Stomach (tissue), 9 donors: ENCODE data around the gene ARHGEF2. TPM values are rescaled to one million over a fixed set of nuclear protein-coding genes. Genes with fewer than 3 reads are reported as not detected.

ENCODE experiments used
- DNase-seq, 2 donors: peaks; one replicate each; pipeline versions ENCODE4 v3.0.0 to v3.0.0-alpha.2; 2013 to 2019
- H3K27ac ChIP-seq, 5 donors: fragments of 200-600 bp in 4 of 5; sonication (generic) in 4 of 5; one replicate each; pipeline ENCODE4 v1.5.1; 2013 to 2019; ENCODE audit warnings: mild to moderate bottlenecking in 1 of 5, moderate library complexity in 1 of 5
- H3K27me3 ChIP-seq, 3 donors: fragments of 200-600 bp; sonication (generic); one replicate each; pipeline ENCODE4 v1.5.1; 2017 to 2019; ENCODE audit warnings: mixed run types in 1 of 3
- H3K36me3 ChIP-seq, 4 donors: fragments of 200-600 bp; sonication (generic); 1 replicate in 3 of 4; 2 replicates in 1 of 4; pipeline ENCODE4 v1.5.1; 2016 to 2019
- H3K4me1 ChIP-seq, 4 donors: fragments of 200-600 bp; sonication (generic); one replicate each; pipeline ENCODE4 v1.5.1; 2016 to 2019
- H3K4me3 ChIP-seq, 4 donors: fragments of 200-600 bp; sonication (generic) in 3 of 4; one replicate each; pipeline ENCODE4 v1.5.1; 2016 to 2019; ENCODE audit warnings: mild to moderate bottlenecking in 1 of 4
- H3K9me3 ChIP-seq, 4 donors: fragments of 200-600 bp; sonication (generic); one replicate each; pipeline ENCODE4 v1.5.1; 2016 to 2019
- CTCF ChIP-seq, 7 experiments: fragments of 450-650 bp in 4 of 7; fragments of 200-600 bp in 3 of 7; sonication (generic) in 3 of 7; IDR thresholded peaks; one replicate each; pipeline ENCODE4 v1.5.1; 2016 to 2019; ENCODE audit warnings: antibody characterized with exemption in 7 of 7, control low read depth in 2 of 7, mild to moderate bottlenecking in 1 of 7
- EP300 ChIP-seq: sonication (generic); formaldehyde crosslinking; IDR thresholded peaks from one replicate; pipeline ENCODE4 v1.6.1; 2017; ENCODE audit warnings: antibody characterized with exemption
- POLR2A ChIP-seq, 4 donors: fragments of 450-650 bp; IDR thresholded peaks; one replicate each; pipeline ENCODE4 v1.6.1; 2016; ENCODE audit warnings: antibody characterized with exemption in 4 of 4, control low read depth in 2 of 4, mild to moderate bottlenecking in 1 of 4, moderate library complexity in 1 of 4
- POLR2AphosphoS5 ChIP-seq, 3 donors: sonication (generic); formaldehyde crosslinking; IDR thresholded peaks; one replicate each; pipeline ENCODE4 v1.6.1; 2016; ENCODE audit warnings: antibody characterized with exemption in 3 of 3
- WGBS, 5 donors: extraction: QIAGEN DNeasy Blood & Tissue Kit in 3 of 5; methylation state at CpG; one replicate each; pipeline versions ENCODE4 v1.1.5 to v1.1.7; 2013 to 2018; 5-methylcytosine and 5-hydroxymethylcytosine counted together
- intact Hi-C: fragments of 100-400 bp; cut with DNase I; formaldehyde crosslinking; loops from one replicate; pipeline ENCODE4 v1.15.1; 2023; ENCODE audit warnings: low total_unique reads
- polyA plus RNA-seq, 3 donors: library from polyadenylated mRNA; stranded (reverse); fragments of 200-250 nt; gene quantifications; one replicate each; pipeline ENCODE4 v1.2.3, GENCODE V29; 2013
- small RNA-seq, 4 donors: library from RNA; depleted of rRNA; stranded (forward); fragments of <200 nt; gene quantifications; one replicate each; pipeline ENCODE3, GENCODE V24; 2016
- total RNA-seq, 5 donors: library from RNA; depleted of rRNA; stranded (reverse); fragments of >200 nt; gene quantifications; one replicate each; pipeline versions ENCODE4 v1.1.0 to v1.2.3, GENCODE V29; 2014 to 2016
- donor health status: healthy with polysubstance abuse.
- donor health status: Bipolar disorder and iron deficiency.
- donor health status: healthy.

Gene ARHGEF2
- total and polyA plus RNA-seq, 8 donors: 20.4 to 376 (median 66.5) TPM

DNA sequence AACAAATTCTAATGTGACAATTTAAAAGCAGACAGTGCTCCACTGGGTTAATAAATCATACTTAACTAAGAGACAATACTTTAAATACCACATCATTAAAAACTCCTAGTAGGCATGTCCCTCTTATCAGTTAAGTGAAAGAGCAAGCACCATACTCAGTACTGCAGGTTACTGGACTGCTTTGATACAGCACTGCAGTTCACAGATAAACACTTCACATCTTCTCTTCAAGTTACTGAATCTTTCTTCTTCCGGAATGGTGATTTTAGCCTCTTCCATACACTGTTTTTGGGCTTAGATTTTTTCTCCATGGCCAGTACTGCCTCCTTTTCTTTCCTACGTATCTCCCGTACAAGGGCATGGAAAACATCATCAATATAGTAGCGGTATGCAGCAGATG lies 78.2 kb downstream of the ARHGEF2 start:
- intact Hi-C loops: no loop called here

GRCh38 chr1:155899683-155900082 lies 78.7 kb downstream of the ARHGEF2 start:
- intact Hi-C loops: no loop called here
- 94 to 100% (median 96%) methylated on average over 2 of the region's 2 CpGs for WGBS, 5 donors
- DNase-seq: no peak
- Histone ChIP-seq H3K36me3 (peaks cover 68 to 90% (median 88%) of the 10 kb centered on the region in 4 donors), H3K4me3 (no peak overlapping the region), H3K27ac (no peak overlapping the region), H3K27me3 (no peaks in the 10 kb centered on the region), H3K4me1 (peaks cover 0 to 5% (median 0%) of the 10 kb centered on the region in 4 donors), H3K9me3 (no peaks in the 10 kb centered on the region)
- TF ChIP-seq POLR2A (IDR thresholded peaks at IDR 0.05) (no peak), EP300 (no peak), POLR2AphosphoS5 (IDR thresholded peaks at IDR 0.05) (no peak), CTCF (IDR thresholded peaks at IDR 0.05) (no peak)

More for the DNA sequence above, 78.2 kb downstream of the ARHGEF2 start:
- TF ChIP-seq CTCF (IDR thresholded peaks at IDR 0.05) (no peak), POLR2AphosphoS5 (IDR thresholded peaks at IDR 0.05) (no peak), EP300 (no peak), POLR2A (IDR thresholded peaks at IDR 0.05) (no peak)
- DNase-seq: no peak
- H3K9me3 ChIP-seq: no peaks in the 10 kb centered on the region
- peaks cover 72 to 95% (median 93%) of the 10 kb centered on the region in 4 donors for H3K36me3 ChIP-seq
- H3K27me3 ChIP-seq: no peaks in the 10 kb centered on the region
- 86 to 94% (median 92%) methylated on average over 4 of the region's 4 CpGs for WGBS, 5 donors
- no peak overlapping the region for H3K4me3 ChIP-seq
- H3K27ac ChIP-seq: no peak overlapping the region
- peaks cover 0 to 5% (median 0%) of the 10 kb centered on the region in 4 donors for H3K4me1 ChIP-seq

DNA sequence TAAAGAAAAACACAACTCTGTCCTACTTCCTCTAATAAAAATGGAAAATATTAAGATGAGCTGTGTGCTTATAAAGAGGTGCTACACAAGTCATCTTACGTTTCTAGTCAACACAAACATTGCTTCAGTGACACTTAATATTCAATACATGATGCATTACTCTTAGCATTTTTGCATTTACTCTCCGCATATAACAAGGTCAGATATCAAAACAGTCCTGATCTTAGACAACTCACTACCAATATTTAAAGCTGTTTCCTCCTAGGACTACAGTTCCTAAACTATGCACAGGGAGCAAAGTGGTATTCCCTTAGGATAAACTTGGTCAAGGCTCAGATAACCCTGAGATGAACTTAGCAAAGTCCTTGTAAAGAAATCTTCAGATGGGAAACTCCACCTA lies 79.5 kb downstream of the ARHGEF2 start:
- Histone ChIP-seq H3K36me3 (peaks cover 60 to 82% (median 80%) of the 10 kb centered on the region in 4 donors), H3K27me3 (no peaks in the 10 kb centered on the region), H3K9me3 (no peaks in the 10 kb centered on the region), H3K4me1 (peaks cover 0 to 9% (median 5%) of the 10 kb centered on the region in 4 donors), H3K27ac (no peak overlapping the region), H3K4me3 (no peak overlapping the region)
- intact Hi-C loops: no loop called here
- no peak for DNase-seq
- WGBS, 5 donors: 72 to 87% (median 80%) methylated on average over 2 of the region's 2 CpGs
- TF ChIP-seq POLR2A (IDR thresholded peaks at IDR 0.05): no peak
- TF ChIP-seq POLR2AphosphoS5 (IDR thresholded peaks at IDR 0.05): no peak
- TF ChIP-seq CTCF (IDR thresholded peaks at IDR 0.05): no peak
- TF ChIP-seq EP300: no peak

DNA sequence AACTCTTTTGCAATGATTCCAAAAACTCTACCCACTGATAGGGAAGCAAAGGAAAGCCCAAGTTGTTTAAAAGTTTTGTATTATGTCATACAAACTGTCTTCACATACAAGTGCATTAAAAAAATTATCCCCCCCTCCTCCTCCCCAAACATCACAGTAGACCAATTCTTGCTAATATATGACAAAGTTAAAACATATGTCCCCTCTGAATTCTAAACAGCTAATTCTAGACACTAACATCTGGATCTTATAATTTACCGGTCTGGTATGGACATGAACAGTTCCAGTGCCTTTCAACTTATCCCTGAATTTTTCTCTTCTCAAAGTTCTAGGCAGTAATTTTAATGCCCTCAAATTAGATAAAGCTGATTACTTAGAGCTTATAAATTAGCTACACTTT lies 80.6 kb downstream of the ARHGEF2 start:
- Histone ChIP-seq H3K27ac (no peak overlapping the region), H3K27me3 (no peaks in the 10 kb centered on the region), H3K4me3 (no peak overlapping the region), H3K9me3 (no peaks in the 10 kb centered on the region), H3K4me1 (peaks cover 8 to 20% (median 14%) of the 10 kb centered on the region in 4 donors), H3K36me3 (peaks cover 48 to 71% (median 69%) of the 10 kb centered on the region in 4 donors)
- DNase-seq: no peak
- 80 to 92% (median 90%) methylated on average over 1 of the region's 1 CpG for WGBS, 5 donors
- TF ChIP-seq POLR2A (IDR thresholded peaks at IDR 0.05) (no peak), EP300 (no peak), POLR2AphosphoS5 (IDR thresholded peaks at IDR 0.05) (no peak), CTCF (IDR thresholded peaks at IDR 0.05) (no peak)
- intact Hi-C loops: no loop called here

Small RNAs within 50 kb of the gene (small RNA-seq; reads per million reads assigned to genes)
- gene MIR6738: 0 reads per million in 4 donors
- gene SCARNA4: 0 reads per million in 4 donors
- 132 to 275 (median 218) reads per million in 4 donors for gene SNORA80E

Other genes starting within 250 kb of the ARHGEF2 start
- 10 to 100 TPM; 29.0 to 68.7 (median 57.2) TPM for gene GON4L, start 121.3 kb downstream of the ARHGEF2 start, total RNA-seq
- 10 to 100 TPM in 2 of 3 donors, 1 to 10 TPM in 1; 9.3 to 14.5 (median 11.0) TPM for gene GON4L, start 121.3 kb downstream of the ARHGEF2 start, polyA plus RNA-seq
- 10 to 100 TPM in 1 of 5 donors, 1 to 10 TPM in 4; 1.3 to 12.9 (median 3.5) TPM for gene SYT11, start 119.0 kb downstream of the ARHGEF2 start, total RNA-seq
- 1 to 10 TPM in 2 of 3 donors, under 1 TPM in 1; 0.76 to 1.9 (median 1.1) TPM for gene SYT11, start 119.0 kb downstream of the ARHGEF2 start, polyA plus RNA-seq
- 100 to 1,000 TPM in 1 of 5 donors, 10 to 100 TPM in 3, not detected in 1; 23.9 to 108 (median 48.2) TPM for gene RIT1, start 67.2 kb downstream of the ARHGEF2 start, total RNA-seq
- gene RIT1, start 67.2 kb downstream of the ARHGEF2 start, polyA plus RNA-seq: 10 to 100 TPM; 13.1 to 14.1 (median 13.8) TPM
- gene KHDC4, start 44.1 kb downstream of the ARHGEF2 start, total RNA-seq: 100 to 1,000 TPM in 2 of 5 donors, 10 to 100 TPM in 3; 49.2 to 126 (median 78.4) TPM
- 10 to 100 TPM in 1 of 3 donors, 1 to 10 TPM in 2; 4.9 to 26.1 (median 9.3) TPM for gene KHDC4, start 44.1 kb downstream of the ARHGEF2 start, polyA plus RNA-seq
- 10 to 100 TPM in 1 of 5 donors, not detected in 4; 50.4 TPM for gene RXFP4, start 36.9 kb downstream of the ARHGEF2 start, total RNA-seq
- gene RXFP4, start 36.9 kb downstream of the ARHGEF2 start, polyA plus RNA-seq: not detected
- gene SSR2, start 42.4 kb upstream of the ARHGEF2 start, total RNA-seq: 100 to 1,000 TPM in 4 of 5 donors, 10 to 100 TPM in 1; 67.1 to 354 (median 216) TPM
- 100 to 1,000 TPM; 223 to 309 (median 242) TPM for gene SSR2, start 42.4 kb upstream of the ARHGEF2 start, polyA plus RNA-seq
- 10 to 100 TPM in 3 of 5 donors, 1 to 10 TPM in 2; 6.4 to 41.1 (median 14.0) TPM for gene UBQLN4, start 75.3 kb upstream of the ARHGEF2 start, total RNA-seq
- 10 to 100 TPM; 17.3 to 25.5 (median 20.6) TPM for gene UBQLN4, start 75.3 kb upstream of the ARHGEF2 start, polyA plus RNA-seq
- 10 to 100 TPM in 3 of 5 donors, 1 to 10 TPM in 1, not detected in 1; 7.0 to 40.6 (median 21.4) TPM for gene LAMTOR2, start 76.2 kb upstream of the ARHGEF2 start, total RNA-seq
- 100 to 1,000 TPM; 123 to 170 (median 158) TPM for gene LAMTOR2, start 76.2 kb upstream of the ARHGEF2 start, polyA plus RNA-seq
- gene RAB25, start 82.6 kb upstream of the ARHGEF2 start, total RNA-seq: 100 to 1,000 TPM in 3 of 5 donors, 10 to 100 TPM in 2; 36.7 to 249 (median 216) TPM
- gene RAB25, start 82.6 kb upstream of the ARHGEF2 start, polyA plus RNA-seq: 100 to 1,000 TPM; 126 to 267 (median 168) TPM
- 10 to 100 TPM in 1 of 5 donors, 1 to 10 TPM in 2, not detected in 2; 1.5 to 11.0 (median 1.6) TPM for gene MEX3A, start 103.9 kb upstream of the ARHGEF2 start, total RNA-seq
- gene MEX3A, start 103.9 kb upstream of the ARHGEF2 start, polyA plus RNA-seq: 1 to 10 TPM in 1 of 3 donors, under 1 TPM in 1, not detected in 1; 0.25 to 1.1 TPM
- gene LMNA, start 136.2 kb upstream of the ARHGEF2 start, total RNA-seq: 100 to 1,000 TPM in 4 of 5 donors, 10 to 100 TPM in 1; 53.1 to 630 (median 318) TPM
- gene LMNA, start 136.2 kb upstream of the ARHGEF2 start, polyA plus RNA-seq: 100 to 1,000 TPM; 108 to 201 (median 132) TPM
- 10 to 100 TPM in 2 of 5 donors, 1 to 10 TPM in 3; 2.6 to 23.3 (median 8.5) TPM for gene SEMA4A, start 175.0 kb upstream of the ARHGEF2 start, total RNA-seq
- 10 to 100 TPM in 1 of 3 donors, 1 to 10 TPM in 2; 4.1 to 13.9 (median 4.7) TPM for gene SEMA4A, start 175.0 kb upstream of the ARHGEF2 start, polyA plus RNA-seq
- gene SLC25A44, start 215.6 kb upstream of the ARHGEF2 start, total RNA-seq: 1 to 10 TPM; 4.9 to 9.9 (median 7.2) TPM
- 1 to 10 TPM; 5.4 to 9.0 (median 6.8) TPM for gene SLC25A44, start 215.6 kb upstream of the ARHGEF2 start, polyA plus RNA-seq
- gene PMF1, start 234.5 kb upstream of the ARHGEF2 start, total RNA-seq: 10 to 100 TPM in 3 of 5 donors, 1 to 10 TPM in 2; 5.3 to 54.9 (median 15.6) TPM
- gene PMF1, start 234.5 kb upstream of the ARHGEF2 start, polyA plus RNA-seq: 10 to 100 TPM; 68.7 to 73.5 (median 68.8) TPM